ENCODE measurements around the gene PTCD2. TPM values are rescaled to one million over a fixed set of nuclear protein-coding genes. Genes with fewer than 3 reads are reported as not detected.

Gene PTCD2
- total and polyA plus RNA-seq, 2 of the 8 experiments (the other 6 are each of a cell fraction or from before 2014, with no cell fraction given) = 7.3 to 15.4 TPM

DNA sequence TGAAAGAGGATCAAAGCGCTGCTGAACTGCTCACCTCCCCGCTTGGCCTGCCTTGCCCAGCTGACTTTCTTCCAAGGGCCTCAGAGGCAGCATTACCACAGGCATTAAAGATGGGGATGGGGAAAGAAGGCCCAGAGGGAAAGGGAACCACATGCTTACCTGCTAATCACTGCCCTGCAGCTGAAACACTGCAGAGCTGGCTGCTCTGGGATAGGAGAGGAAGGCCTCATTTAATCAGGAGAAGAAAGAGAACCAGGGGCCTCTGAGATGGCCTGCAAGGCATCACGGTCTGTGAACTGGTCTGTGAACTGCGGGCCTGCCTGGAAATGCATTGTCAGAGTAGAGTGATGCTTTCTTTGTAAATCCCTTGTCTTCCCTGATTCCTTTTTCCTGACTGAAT is 44.8 kb downstream of the PTCD2 start:
- no peak overlapping the region for H2AFZ ChIP-seq (ENCODE audit: low read length)
- H2BK20ac ChIP-seq (ENCODE audit: low read length) = no peak overlapping the region
- H3K14ac ChIP-seq (ENCODE audit: insufficient read length) = no peak overlapping the region
- no peaks in the 10 kb centered on the region for H3K27me3 ChIP-seq (replicated peaks in 1 of 4; ENCODE audit: control insufficient read depth in 3 of 4, extremely low read depth in 1 of 4, insufficient read depth in 3 of 4, low read length in 3 of 4)
- H4K8ac ChIP-seq (ENCODE audit: extremely low read depth, insufficient read depth, low read length) = 0 out of 2 replicates have a peak overlapping the region, but pooled peaks have one; percentile 28
- H3K79me2 ChIP-seq (ENCODE audit: control insufficient read depth in 1 of 2, insufficient read depth in 2 of 2, low read length in 2 of 2) = no peaks in the 10 kb centered on the region
- H2BK120ac ChIP-seq (replicated peaks; ENCODE audit: low read depth, low read length) = no peak overlapping the region
- H4K91ac ChIP-seq (replicated peaks; ENCODE audit: insufficient read length, low read length) = no peak overlapping the region
- H3K18ac ChIP-seq (ENCODE audit: extremely low read depth, low read length) = no peak overlapping the region; the same call in 1 of the 2 replicates
- H2BK12ac ChIP-seq (ENCODE audit: low read depth, low read length) = 0 out of 2 replicates have a peak overlapping the region, but pooled peaks have one; percentile 22
- CTCF ChIA-PET (ENCODE audit: partially characterized antibody) = interaction anchor here (0.6 to 5.0 kb wide), 8 partner anchors 9 to 189 kb away, joined by 3 to 38 read pairs (median 12); no protein-coding TSS in a partner anchor
- no peak overlapping the region for H2BK5ac ChIP-seq (ENCODE audit: low read depth, low read length)
- no peak overlapping the region for H4K5ac ChIP-seq (ENCODE audit: insufficient read length, low read depth, low read length)
- H2AK5ac ChIP-seq (ENCODE audit: low read depth, low read length) = no peak overlapping the region
- H3K27ac ChIP-seq (ENCODE audit: low read depth, low read length) = no peak overlapping the region
- no peak overlapping the region for H3K4me3 ChIP-seq (ENCODE audit: extremely low read depth in 1 of 4, insufficient read depth in 2 of 4, low read depth in 3 of 4, low read length in 4 of 4)
- H3K4me1 ChIP-seq (replicated peaks in 1 of 4; ENCODE audit: control insufficient read depth in 3 of 4, insufficient read depth in 4 of 4, low read length in 3 of 4) = peaks cover 0 to 6% (median 4%) of the 10 kb centered on the region in 4 experiments; a peak in 4 of 7 replicates
- no peaks in the 10 kb centered on the region for H3K23me2 ChIP-seq (ENCODE audit: low read depth, low read length)
- POLR2A ChIA-PET (ENCODE audit: partially characterized antibody) = interaction anchor here (1.0 to 2.0 kb wide), 3 partner anchors 10 to 44 kb away, joined by 3 to 6 read pairs (median 3); partner anchors contain the start of genes MRPS27 and PTCD2
- no peak overlapping the region for H3K4ac ChIP-seq (replicated peaks; ENCODE audit: insufficient read length, low read depth, low read length)
- H3K79me1 ChIP-seq (ENCODE audit: low read depth, low read length) = no peaks in the 10 kb centered on the region
- whole genome bisulfite sequencing, 2 experiments (ENCODE audit: extremely low coverage in 1 of 2, insufficient coverage in 1 of 2, insufficient read length in 1 of 2, insufficient replicate concordance in 2 of 2, low coverage in 1 of 2, low lambda C conversion rate in 2 of 2, missing lambda C conversion rate in 1 of 2) = 91% methylated on average over 4 of the region's 4 CpGs; no CpG with 5 or more reads in 1 of the 2 experiments
- peaks cover 0 to 13% (median 4%) of the 10 kb centered on the region in 4 experiments; a peak in 3 of 8 replicates for H3K36me3 ChIP-seq (ENCODE audit: control insufficient read depth in 2 of 4, insufficient read depth in 4 of 4, low read length in 3 of 4)
- no peak overlapping the region for H3K23ac ChIP-seq (ENCODE audit: insufficient read length)
- no peak for FAIRE-seq
- no peaks in the 10 kb centered on the region for H4K20me1 ChIP-seq (replicated peaks in 1 of 2; ENCODE audit: control insufficient read depth in 1 of 2, insufficient read depth in 2 of 2, low read length in 2 of 2)
- DNase-seq (ENCODE audit: low read depth in 1 of 2, low spot score in 2 of 2) = no peak
- H3K9me3 ChIP-seq (ENCODE audit: insufficient read depth in 2 of 2, low read depth in 1 of 2, low read length in 1 of 2) = no peaks in the 10 kb centered on the region
- no peak overlapping the region; a peak in 1 of 7 replicates for H3K9ac ChIP-seq (replicated peaks in 1 of 4; ENCODE audit: extremely low read depth in 1 of 4, low read depth in 3 of 4, low read length in 3 of 4)
- no peak overlapping the region for H3K56ac ChIP-seq (replicated peaks; ENCODE audit: insufficient read length, low read depth, low read length)
- no peak overlapping the region for H2BK15ac ChIP-seq (ENCODE audit: low read length)
- H3K4me2 ChIP-seq (ENCODE audit: insufficient read depth in 1 of 2, low read depth in 2 of 2, low read length in 2 of 2) = no peak overlapping the region
- TF ChIP-seq, protein P1, sequence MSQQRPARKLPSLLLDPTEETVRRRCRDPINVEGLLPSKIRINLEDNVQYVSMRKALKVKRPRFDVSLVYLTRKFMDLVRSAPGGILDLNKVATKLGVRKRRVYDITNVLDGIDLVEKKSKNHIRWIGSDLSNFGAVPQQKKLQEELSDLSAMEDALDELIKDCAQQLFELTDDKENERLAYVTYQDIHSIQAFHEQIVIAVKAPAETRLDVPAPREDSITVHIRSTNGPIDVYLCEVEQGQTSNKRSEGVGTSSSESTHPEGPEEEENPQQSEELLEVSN (IDR thresholded peaks at IDR 0.05) = no peak
- TF ChIP-seq SP4 (IDR thresholded peaks at IDR 0.05; ENCODE audit: low read length) (no peak), POLR2AphosphoS5 (IDR thresholded peaks at IDR 0.05; ENCODE audit: low read depth, low read length) (no peak), TCF12 (IDR thresholded peaks at IDR 0.05; ENCODE audit: low read depth, low read length) (no peak), RNF2 (IDR thresholded peaks at IDR 0.05; ENCODE audit: borderline replicate concordance, low read depth, low read length, missing control alignments, poor library complexity, severe bottlenecking) (no peak)
- TF ChIP-seq, protein P2, sequence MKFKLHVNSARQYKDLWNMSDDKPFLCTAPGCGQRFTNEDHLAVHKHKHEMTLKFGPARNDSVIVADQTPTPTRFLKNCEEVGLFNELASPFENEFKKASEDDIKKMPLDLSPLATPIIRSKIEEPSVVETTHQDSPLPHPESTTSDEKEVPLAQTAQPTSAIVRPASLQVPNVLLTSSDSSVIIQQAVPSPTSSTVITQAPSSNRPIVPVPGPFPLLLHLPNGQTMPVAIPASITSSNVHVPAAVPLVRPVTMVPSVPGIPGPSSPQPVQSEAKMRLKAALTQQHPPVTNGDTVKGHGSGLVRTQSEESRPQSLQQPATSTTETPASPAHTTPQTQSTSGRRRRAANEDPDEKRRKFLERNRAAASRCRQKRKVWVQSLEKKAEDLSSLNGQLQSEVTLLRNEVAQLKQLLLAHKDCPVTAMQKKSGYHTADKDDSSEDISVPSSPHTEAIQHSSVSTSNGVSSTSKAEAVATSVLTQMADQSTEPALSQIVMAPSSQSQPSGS (IDR thresholded peaks at IDR 0.05; ENCODE audit: low read length) = no peak
- TF ChIP-seq, protein P3, sequence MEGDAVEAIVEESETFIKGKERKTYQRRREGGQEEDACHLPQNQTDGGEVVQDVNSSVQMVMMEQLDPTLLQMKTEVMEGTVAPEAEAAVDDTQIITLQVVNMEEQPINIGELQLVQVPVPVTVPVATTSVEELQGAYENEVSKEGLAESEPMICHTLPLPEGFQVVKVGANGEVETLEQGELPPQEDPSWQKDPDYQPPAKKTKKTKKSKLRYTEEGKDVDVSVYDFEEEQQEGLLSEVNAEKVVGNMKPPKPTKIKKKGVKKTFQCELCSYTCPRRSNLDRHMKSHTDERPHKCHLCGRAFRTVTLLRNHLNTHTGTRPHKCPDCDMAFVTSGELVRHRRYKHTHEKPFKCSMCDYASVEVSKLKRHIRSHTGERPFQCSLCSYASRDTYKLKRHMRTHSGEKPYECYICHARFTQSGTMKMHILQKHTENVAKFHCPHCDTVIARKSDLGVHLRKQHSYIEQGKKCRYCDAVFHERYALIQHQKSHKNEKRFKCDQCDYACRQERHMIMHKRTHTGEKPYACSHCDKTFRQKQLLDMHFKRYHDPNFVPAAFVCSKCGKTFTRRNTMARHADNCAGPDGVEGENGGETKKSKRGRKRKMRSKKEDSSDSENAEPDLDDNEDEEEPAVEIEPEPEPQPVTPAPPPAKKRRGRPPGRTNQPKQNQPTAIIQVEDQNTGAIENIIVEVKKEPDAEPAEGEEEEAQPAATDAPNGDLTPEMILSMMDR (IDR thresholded peaks at IDR 0.05; ENCODE audit: control extremely low read depth in 1 of 3, insufficient read depth in 1 of 3, low read depth in 1 of 3, low read length in 3 of 3) = no peak

All from H1 (cell line).